Measurements from ENCODE around the gene KMT2A. TPM values are rescaled to one million over a fixed set of nuclear protein-coding genes. Genes with fewer than 3 reads are reported as not detected.

Gene KMT2A
- 51.7 and 62.0 TPM in 2 replicates for total RNA-seq (2021)
- long read RNA-seq, partial matches to known transcripts: 10 of 21 reads
- long read RNA-seq, other reads (novel, unspliced or antisense): 11 of 21 reads

DNA sequence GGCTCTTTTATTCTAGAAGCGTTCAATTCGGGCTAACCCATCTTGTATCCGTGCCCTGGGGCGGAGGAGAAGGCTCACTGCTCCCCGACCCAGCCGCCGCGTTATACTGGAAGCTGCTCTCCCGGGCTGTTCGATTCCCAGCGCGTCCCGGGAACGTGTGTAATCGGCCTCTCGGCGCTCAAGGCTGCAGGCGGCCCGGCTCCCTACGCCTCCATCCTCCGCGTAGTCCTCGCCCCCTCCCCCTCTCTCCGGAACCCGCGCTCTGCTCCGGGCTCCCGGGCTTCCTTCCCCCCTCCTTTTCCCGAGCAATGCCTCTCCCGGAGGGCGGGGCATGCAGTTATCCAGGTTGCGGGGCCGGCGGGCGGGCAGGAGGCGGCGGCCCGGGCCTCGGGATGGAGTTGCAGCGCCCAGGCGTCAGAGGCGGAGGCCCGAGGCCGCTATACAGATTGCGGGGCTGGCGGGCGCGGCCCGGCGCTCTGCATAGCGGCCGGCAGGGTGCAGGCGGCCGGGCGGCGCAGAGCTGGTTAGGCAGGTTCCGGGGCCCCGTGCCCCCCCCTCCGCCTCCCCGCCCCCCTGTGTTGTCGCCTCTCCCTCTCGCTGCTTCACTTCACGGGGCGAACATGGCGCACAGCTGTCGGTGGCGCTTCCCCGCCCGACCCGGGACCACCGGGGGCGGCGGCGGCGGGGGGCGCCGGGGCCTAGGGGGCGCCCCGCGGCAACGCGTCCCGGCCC is at the start of gene KMT2A:
Gene KMT2A, plus strand, starts transcription at position 600 of the 732 bp plus-strand sequence. Its CDS starts 21 bp downstream, at position 621.
- peak within 1 kb of the TSS; percentile 97 to 99 (median 98) for H3K27ac Mint-ChIP-seq
- H3K23me2 ChIP-seq (ENCODE audit: insufficient read length, low read depth, low read length, poor library complexity, severe bottlenecking): peaks cover 34% of the 10 kb centered on the region
- peak within 1 kb of the TSS; percentile 83 for H3K14ac ChIP-seq (ENCODE audit: insufficient read depth, low read length)
- no peak within 1 kb of the TSS for H2BK5ac ChIP-seq (ENCODE audit: insufficient read length, low read length)
- no peak within 1 kb of the TSS for H2BK15ac ChIP-seq (ENCODE audit: low read depth, low read length)
- no peaks in the 10 kb centered on the region for H3K27me3 ChIP-seq (ENCODE audit: insufficient read depth, low read length)
- no peaks in the 10 kb centered on the region for H3K9me3 Mint-ChIP-seq
- peak within 1 kb of the TSS; percentile 99 for H3K4me2 ChIP-seq (ENCODE audit: insufficient read depth, insufficient read length, low read length)
- H2BK20ac ChIP-seq (ENCODE audit: low read depth, low read length, poor library complexity, severe bottlenecking): no peak within 1 kb of the TSS
- peaks cover 5 to 23% (median 6%) of the 10 kb centered on the region in 3 experiments; a peak in 6 of 7 replicates for H3K36me3 Mint-ChIP-seq (ENCODE audit: insufficient read depth in 1 of 3, low read depth in 3 of 3)
- H3K27ac ChIP-seq (ENCODE audit: insufficient read length, low read depth, low read length): peak within 1 kb of the TSS; percentile 38
- no peak within 1 kb of the TSS for H3K4ac ChIP-seq (ENCODE audit: low read depth, low read length)
- TF ChIP-seq, protein P1, sequence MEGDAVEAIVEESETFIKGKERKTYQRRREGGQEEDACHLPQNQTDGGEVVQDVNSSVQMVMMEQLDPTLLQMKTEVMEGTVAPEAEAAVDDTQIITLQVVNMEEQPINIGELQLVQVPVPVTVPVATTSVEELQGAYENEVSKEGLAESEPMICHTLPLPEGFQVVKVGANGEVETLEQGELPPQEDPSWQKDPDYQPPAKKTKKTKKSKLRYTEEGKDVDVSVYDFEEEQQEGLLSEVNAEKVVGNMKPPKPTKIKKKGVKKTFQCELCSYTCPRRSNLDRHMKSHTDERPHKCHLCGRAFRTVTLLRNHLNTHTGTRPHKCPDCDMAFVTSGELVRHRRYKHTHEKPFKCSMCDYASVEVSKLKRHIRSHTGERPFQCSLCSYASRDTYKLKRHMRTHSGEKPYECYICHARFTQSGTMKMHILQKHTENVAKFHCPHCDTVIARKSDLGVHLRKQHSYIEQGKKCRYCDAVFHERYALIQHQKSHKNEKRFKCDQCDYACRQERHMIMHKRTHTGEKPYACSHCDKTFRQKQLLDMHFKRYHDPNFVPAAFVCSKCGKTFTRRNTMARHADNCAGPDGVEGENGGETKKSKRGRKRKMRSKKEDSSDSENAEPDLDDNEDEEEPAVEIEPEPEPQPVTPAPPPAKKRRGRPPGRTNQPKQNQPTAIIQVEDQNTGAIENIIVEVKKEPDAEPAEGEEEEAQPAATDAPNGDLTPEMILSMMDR (conservative IDR thresholded peaks at IDR 0.05): no peak
- H4K91ac ChIP-seq (ENCODE audit: insufficient read length, low read depth, low read length): no peak within 1 kb of the TSS
- peak within 1 kb of the TSS; percentile 91 to 94 for H3K4me3 Mint-ChIP-seq
- H2AK5ac ChIP-seq (ENCODE audit: insufficient read length, low read length): no peak within 1 kb of the TSS
- H2BK120ac ChIP-seq (ENCODE audit: low read depth, low read length, poor library complexity, severe bottlenecking): no peak within 1 kb of the TSS
- H4K5ac ChIP-seq (ENCODE audit: insufficient read length, low read depth, low read length): no peak within 1 kb of the TSS
- no peaks in the 10 kb centered on the region for H3K79me1 ChIP-seq (ENCODE audit: insufficient read depth, low read depth, low read length, poor library complexity, severe bottlenecking)
- H3K56ac ChIP-seq (ENCODE audit: insufficient read length, low read depth, low read length): no peak within 1 kb of the TSS
- H3K18ac ChIP-seq (ENCODE audit: insufficient read length, low read depth, low read length): peak within 1 kb of the TSS; percentile 34
- H3T11ph ChIP-seq (ENCODE audit: low read length): no peak within 1 kb of the TSS
- peak within 1 kb of the TSS; percentile 61 for H3K9ac ChIP-seq (ENCODE audit: extremely low read depth, insufficient read length, low read length)
- H2BK12ac ChIP-seq (ENCODE audit: insufficient read length, low read depth, low read length): no peak within 1 kb of the TSS
- H3K27me3 Mint-ChIP-seq (ENCODE audit: low read depth): peaks cover 20% of the 10 kb centered on the region
- H3K79me2 ChIP-seq (ENCODE audit: insufficient read depth, low read length): peaks cover 25% of the 10 kb centered on the region; the same call in 1 of the 2 replicates
- no peaks in the 10 kb centered on the region; the same call in 1 of the 2 replicates for H3K4me1 ChIP-seq (ENCODE audit: insufficient read depth, low read length)
- DNase-seq: peak; percentile 98
- no peak within 1 kb of the TSS for H2AFZ ChIP-seq (ENCODE audit: low read length)
- H4K8ac ChIP-seq (replicated peaks; ENCODE audit: insufficient read length, low read depth, low read length): no peak within 1 kb of the TSS
- H3K4me1 Mint-ChIP-seq: peaks cover 39 to 44% of the 10 kb centered on the region in 2 experiments
- no peaks in the 10 kb centered on the region for H3K9me3 ChIP-seq (ENCODE audit: control insufficient read depth, low read depth, low read length)
- H4K20me1 ChIP-seq (ENCODE audit: control insufficient read depth, insufficient read depth, insufficient read length): no peaks in the 10 kb centered on the region
- WGBS (ENCODE audit: extremely low coverage, insufficient read length, low lambda C conversion rate): no CpG with 5 or more reads among the region's 83 CpGs
- no peak within 1 kb of the TSS for H3K23ac ChIP-seq (ENCODE audit: insufficient read length, low read depth, low read length)
